Left lobe of liver (tissue), 2 donors: ENCODE measurements around the gene SKIL. TPM values are rescaled to one million over a fixed set of nuclear protein-coding genes. Genes with fewer than 3 reads are reported as not detected.
A peak's percentile ranks its signal among the peaks of the same experiment; 100 is the strongest.

Source experiments
- ATAC-seq: fragments of 200-7000 bp; cut with Tn5 transposase; one replicate; pipeline ENCODE4 v1.9.1; 2020; ENCODE audit warnings: mild to moderate bottlenecking, moderate library complexity
- DNase-seq: peaks from one replicate; pipeline ENCODE4 v3.0.0-alpha.2; 2020; ENCODE audit warnings: low spot score
- total RNA-seq: library from RNA; stranded (reverse); gene quantifications from one replicate; pipeline ENCODE4 v1.2.1, GENCODE V29; 2021
- donor health status: DM: no; HTN: no; CAD: no; lungs with moderate emphysema.
- donor health status: DM: no; HTN: yes; CAD: no.

The SKIL gene
- total RNA-seq, 1 donor from 2014 or later: 22.4 TPM

DNA sequence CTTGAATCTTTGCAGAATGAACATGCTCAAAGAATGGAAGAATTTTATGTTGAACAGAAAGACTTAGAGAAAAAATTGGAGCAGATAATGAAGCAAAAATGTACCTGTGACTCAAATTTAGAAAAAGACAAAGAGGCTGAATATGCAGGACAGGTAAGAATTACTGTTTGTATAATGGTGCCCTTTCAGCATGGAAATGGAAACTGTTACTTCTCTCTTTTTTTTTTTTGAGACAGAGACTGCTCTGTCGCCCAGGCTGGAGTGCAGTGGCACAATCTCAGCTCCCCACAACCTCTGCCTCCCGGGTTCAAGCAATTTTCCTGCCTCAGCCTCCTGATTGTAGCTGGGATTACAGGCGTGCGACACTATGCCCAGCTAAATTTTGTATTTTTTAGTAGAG, 33.6 kb downstream of the SKIL start:
- no peak for ATAC-seq
- no peak for DNase-seq

DNA sequence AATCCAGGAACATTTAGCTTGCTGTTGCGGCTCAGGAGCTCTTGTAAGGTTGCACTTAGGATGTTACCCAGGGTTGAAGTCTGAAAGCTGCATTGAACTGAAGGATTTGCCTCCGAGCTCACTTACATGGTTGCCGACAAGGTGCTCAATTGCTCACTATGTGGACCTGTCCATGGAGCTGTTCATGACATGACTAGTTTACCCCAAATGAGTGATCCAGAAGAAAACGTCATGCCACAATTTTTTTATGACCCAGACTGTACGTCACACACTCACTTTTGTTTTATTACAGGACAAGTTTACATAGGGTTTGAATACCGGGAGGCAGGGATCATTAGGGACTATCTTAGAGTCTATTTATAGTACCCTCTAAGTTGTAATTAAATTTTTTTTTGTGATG, 40.2 kb downstream of the SKIL start:
- DNase-seq (no peak), ATAC-seq (no peak)

DNA sequence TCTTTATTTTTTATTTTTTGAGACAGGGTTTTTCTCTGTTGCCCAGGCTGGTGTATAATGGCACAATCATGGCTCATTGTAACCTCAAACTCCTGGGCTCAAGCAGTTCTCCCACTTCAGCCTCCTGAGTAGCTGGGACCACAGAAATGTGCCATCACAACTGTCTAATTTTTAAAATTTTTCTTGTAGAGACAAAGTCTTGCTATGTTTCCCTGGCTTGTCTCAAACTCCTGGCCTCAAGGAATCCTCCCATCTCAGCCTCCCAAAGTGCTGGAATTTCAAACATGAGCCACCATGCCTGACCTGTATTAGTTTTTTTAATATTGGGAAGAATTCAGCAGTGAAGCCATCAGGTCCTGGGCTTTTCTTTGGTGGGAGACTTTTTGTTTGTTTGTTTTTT, 47.6 kb downstream of the SKIL start:
- DNase-seq (no peak), ATAC-seq (no peak)

DNA sequence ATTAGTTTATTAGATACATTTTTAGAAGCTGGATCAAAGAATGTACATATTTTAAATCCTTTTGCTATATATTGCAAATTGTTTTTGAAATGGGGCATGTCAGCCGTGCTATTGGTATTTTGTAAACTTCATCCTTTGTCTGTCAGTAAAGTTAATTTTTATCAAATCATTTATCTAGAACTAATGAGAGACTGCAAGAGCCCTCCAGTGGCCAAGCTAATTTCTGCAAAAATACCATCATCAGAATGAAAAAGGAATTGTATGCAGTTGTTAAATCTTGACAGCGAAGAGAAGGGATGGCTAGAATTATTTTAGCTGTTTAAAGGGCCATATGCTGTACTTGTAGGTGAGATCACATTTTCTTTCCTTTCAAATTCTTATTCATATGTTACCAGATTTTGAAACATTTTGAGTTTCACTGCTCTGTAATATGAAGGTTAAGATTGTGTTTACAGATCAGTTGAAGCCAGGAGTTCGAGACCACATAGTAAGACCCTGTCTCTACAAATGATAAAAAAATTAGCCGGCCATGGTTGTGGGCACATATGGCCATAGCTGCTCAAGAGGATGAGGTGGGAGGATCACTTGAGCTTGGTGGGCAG, 53.0 kb downstream of the SKIL start:
- peak; percentile 85 for ATAC-seq

DNA sequence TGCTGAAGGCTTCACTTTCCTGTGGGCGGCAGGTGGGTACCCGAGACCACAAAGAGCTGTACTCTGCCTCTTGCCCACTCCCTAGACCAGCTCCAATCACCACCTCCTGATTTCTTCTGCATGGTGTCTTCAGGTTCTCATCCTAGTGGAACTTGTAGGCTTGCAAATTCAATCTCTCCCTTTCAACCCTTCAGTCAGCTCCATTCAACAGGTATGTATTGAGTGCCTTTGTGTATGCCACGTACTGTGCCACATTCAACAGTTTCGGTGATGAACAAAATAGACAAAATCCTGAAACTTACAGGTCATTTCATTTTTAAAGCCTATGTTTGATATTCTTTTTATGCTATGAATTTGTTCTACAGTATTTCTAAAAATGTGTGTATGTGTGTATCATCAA, 55.8 kb downstream of the SKIL start:
- DNase-seq (no peak), ATAC-seq (no peak)

More for the DNA sequence above, 53.0 kb downstream of the SKIL start:
- no peak for DNase-seq

DNA sequence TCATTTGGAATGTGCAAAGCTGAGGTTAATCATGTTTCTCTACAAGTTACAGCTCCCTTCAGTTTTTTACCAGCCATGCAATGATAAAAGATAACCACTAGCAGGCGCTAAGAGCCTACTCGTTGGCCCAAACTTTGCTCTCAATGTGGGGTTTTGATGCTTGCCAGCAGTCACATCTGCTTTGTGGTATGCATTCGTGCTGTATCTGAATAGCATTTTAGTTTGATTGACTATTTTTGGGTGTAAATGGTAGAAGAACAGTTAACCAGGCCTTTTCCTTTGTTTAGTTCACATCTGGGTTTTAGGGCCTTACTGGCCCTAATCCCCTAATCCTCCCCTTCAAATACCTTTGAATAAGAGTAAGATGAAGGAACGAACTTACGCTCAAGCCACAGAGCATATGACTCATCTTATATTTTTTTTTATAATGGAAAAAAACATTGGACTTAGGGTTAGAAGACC, 56.7 kb downstream of the SKIL start:
- ATAC-seq (peak; percentile 86), DNase-seq (no peak)

DNA sequence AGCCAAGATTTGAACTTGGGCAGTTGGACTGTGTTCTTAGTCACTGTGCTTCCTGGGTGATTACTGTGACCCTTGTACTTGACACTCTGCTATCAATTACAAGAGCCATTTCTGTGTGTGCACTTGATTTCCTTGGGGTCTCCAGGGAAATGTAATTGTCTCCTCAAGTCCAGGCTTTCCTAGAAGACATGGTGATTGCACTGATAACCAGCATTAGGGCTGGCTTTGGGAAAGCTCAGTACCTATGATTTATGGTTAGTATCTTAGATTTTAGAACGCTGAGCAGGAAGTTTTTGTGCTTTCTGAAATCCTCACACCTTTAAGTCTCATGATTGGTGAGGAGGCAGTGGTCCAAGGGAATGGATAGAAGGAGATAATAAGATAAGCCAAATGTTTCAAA, 59.6 kb downstream of the SKIL start:
- ATAC-seq: no peak
- DNase-seq: no peak

DNA sequence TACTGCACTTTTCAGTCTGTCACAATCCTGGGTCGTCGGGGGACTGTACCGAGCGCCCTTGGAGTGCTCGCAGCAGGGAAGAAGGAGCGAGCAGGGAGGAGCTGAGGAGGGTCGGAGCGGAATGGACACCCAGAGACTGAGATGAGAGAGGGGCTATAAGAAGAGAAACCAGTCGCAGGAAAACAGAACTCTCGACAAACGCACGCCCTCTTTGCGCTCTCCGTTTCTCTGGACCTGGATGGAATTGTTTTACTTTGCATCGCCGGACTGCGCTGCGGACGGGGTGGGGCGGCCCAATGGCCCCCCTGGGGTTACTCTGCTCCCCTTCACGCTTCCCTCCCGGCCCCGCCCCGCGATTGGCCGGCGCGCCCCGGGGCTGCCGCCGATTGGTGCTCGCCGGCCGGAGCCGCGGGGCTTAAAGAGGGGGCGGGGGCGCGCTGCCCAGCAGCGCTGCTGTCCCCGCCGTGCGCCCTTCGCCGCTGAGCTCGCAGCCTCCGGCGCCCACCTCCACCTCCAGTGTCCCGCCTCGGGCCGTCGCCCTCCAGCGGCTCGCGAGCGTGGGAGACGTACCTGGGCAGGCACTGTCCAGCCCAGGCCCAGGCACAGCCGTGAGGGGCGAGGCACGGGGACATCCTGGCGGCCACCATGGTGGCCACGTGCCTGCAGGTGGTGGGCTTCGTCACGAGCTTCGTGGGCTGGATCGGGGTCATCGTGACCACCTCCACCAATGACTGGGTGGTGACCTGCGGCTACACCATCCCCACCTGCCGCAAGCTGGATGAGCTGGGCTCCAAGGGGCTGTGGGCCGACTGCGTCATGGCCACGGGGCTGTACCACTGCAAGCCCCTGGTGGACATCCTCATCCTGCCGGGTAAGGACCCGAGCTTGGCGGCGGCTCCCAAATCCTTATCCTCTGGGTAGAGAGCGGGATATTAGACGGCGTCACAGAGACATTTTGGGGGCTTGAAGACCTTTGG, 61.2 kb downstream of the SKIL start, which contains the start of gene CLDN11:
CLDN11 (plus strand) TSS at position 447 of the 977 bp plus-strand sequence; CDS start at position 646, 199 bp downstream.
- ATAC-seq: peak; percentile 65
- DNase-seq: no peak

DNA sequence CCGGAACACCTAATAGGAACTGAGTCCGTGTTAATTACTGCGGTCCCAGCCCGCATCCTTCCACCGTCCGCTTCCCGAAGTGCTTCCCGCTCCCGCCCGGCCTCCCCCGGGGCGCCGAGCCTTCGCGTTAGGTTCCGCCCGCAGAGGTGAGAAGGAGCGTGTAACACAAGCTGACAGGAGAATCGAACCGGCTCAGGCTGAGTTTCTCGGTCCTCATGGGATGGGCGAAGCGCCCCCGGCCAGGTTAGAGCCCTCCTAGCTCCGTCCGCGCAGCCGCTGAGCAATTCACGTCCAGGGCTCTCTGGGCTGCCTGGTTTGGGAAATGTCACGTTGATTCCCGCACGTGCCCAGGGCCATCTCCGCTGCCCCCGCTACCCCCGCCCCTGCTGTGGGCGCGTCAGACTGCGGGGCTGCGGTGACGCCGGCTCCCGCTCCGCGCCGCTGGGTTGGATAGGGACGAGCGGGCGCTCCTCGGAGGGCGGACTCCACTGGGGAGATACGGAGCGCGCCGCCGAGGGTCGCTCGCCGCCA, 62.1 kb downstream of the SKIL start:
- ATAC-seq (peak; percentile 25), DNase-seq (no peak)

DNA sequence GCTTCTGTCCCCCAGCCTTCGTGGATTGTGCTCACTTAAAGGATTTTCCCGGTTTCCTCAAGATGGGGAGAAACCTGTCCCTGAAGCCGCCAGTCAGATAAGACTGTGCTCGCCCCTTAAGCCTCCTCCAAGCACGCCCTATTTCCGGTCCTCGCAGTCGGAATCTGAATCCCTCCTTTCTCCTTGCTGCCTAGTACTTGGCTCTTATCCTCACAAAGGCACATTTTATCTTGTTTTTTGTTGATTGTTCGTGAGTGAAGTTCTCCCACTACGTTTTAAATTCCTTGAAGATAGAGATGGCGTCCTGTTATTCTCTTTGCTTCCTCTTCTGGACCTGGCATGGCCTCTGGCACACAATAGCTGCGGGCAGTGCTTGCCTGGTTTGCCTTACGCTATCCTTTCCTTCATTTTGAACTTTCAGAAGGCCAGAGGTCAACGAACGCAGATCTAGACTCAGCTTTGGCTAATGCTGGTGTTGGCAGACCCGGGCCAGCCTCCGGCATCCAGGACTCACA, 62.8 kb downstream of the SKIL start:
- DNase-seq (no peak), ATAC-seq (peak; percentile 49)

DNA sequence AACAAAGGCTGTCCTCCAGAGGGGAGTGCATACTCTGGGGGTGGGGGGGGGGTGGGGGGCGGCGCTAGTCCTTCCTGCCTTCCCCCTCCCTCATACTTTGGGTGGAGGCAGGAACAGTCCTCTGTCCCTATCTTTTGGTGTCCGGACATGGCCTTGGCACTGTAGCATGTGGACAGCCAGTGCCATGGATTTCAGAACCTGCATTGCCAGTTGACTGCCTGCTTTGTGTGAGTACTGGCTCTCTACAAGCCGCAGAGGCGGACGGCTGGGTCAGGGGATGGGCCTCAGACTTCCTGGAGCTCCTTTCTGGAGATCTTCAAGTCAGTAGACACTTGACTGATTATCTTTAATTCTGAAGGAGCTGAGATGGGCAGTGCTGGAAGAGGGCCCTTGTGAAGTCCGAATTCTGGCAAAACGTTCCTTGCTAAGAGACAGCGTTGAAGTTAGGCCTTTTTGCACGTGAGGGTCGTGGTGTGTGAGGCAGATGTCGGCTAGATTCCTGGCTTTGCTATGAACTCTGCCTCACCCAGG, 63.7 kb downstream of the SKIL start:
- no peak for DNase-seq
- peak; percentile 45 for ATAC-seq

DNA sequence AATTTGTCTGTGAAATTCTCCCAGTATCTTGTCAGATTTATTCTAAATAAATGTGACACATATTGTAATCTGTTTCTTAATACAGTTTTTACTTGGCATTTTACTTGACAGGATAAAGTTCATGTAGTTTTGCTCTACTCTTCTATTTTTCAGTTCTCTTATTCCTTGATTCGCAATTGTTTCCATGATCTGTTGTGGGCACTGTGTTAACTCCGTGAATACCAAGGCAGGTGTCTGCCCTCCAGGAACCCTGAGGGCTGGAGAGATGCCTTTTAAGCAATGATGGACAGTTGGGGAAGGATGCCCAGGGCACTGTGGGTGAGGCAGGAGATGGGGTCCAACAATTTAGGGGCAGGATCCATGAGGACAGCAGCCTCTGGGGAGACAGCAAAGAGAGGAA, 64.2 kb downstream of the SKIL start:
- DNase-seq (no peak), ATAC-seq (no peak)

DNA sequence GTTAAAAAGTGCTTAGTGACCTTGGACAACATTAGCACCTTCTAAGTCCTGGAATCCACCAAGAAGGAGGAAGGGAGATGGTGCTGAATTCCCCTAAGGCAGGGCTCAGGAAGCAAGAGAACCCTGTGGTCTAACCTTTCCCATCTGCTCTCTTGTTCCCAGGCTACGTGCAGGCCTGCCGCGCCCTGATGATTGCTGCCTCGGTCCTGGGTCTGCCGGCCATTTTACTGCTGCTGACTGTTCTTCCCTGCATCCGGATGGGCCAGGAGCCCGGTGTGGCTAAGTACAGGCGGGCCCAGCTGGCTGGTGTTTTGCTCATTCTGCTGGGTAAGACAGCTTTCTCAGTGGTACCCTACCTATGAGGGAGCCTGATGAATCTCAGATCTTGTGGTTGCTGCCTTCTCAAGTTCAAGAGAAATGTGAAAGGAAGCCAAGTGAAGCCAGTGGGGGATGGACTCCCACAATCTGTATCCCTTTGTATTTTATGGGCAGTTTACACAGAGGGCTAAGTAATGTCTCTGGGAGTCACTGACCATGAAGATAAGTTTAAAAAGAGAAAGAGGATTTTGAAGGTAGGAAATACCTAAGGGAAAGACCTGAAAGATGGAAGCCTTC, 65.6 kb downstream of the SKIL start:
- ATAC-seq (no peak), DNase-seq (no peak)

DNA sequence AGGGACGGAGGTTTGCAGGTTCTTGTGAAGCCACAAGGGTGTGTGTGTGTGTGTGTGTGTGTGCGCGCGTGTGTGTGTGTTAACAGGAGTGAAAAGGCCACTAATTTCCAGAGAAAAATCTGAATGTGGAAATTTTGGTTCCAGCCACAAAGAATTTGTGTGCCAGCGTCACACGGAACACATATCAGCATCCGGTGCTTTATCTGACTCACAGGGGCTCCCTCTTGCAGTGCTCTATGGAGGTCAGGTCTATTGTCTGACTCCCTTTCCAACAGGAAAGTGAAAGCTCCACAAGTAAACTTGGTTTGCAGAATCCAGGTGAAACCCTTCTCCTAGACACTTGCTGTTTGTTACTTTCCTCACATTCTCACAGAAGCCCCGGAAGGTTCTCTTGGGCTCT, 67.4 kb downstream of the SKIL start:
- ATAC-seq: no peak

DNA sequence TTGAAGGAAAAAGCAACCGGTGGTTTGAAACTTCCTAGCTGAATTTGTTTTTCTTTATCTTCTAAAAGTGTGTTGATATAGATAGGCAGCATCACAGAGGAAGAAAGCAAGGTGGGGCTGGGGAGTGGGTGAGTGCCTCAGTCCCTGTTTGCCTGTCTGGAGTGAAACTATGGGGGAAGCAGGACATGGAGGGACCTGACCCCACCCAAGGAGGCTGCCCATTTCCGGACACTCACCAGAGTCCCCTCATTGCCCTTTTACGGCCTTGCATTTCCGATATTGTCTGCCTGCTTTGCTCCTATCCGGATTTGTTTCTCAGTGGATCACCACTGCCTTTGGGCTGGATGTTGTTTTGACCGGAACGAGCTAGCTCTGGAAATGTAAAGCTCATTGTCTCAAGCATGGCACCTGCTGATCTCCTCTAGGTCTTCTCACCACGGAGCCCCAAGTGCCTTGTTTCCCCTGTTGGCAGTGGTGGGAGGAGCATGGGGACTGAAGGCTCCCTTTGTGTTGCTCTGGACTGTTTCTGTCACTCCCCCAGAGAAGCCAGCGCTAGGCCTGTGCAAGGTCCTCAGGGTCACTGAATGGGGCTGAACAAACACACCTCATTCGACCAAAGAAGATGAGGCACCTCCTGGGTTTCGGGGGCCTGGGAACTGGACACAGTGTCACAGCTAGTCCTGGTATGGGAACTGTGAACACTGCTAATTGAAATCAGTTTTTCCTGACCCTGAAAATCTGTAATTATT, 68.2 kb downstream of the SKIL start:
- no peak for DNase-seq
- peak; percentile 69 for ATAC-seq

More for the DNA sequence above, 67.4 kb downstream of the SKIL start:
- no peak for DNase-seq

DNA sequence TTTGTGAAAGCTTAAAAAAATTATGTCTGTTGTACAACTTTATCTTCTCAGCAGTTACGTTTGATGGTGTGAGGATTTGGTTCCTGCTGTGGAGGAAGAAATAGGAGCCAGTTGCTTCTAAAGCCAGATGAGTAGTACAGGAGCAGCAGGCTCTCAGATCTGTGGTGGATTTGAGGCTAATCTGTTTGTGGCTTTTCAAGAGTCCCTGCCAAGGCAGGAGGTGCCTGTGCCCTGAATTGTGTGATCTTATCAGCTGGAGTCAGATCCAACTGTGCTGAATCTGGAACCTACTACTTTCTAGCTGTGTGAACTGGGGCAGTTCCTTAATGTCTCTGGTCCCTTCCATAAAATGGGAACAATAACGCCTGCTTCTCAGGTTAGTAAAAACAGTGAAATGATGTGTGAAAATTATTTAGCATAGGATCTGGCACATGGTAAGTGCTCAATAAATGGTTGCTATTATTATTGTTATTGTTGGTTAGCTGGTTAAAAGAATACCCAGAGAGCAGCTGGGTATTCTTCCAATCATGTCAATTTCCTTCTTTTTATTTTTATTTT, 68.8 kb downstream of the SKIL start:
- DNase-seq (no peak), ATAC-seq (peak; percentile 81)

DNA sequence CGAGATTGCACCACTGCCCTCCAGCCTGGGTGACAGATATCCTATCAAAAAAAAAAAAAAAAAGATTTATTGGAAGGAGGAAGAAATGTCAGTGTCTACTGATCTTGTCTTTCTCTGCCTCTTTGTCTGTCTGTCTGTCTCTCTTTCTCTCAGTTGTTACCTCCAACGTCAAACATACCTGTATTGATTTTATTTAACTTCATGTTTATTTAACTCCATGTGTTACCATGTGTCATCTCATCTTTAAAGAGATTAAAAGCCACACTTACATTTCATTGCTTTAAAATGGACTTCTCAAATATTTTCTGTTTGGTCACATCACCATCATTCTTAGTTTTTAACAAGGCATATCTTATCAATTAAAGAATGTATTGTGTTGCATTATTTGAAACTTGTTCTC, 70.6 kb downstream of the SKIL start:
- ATAC-seq: no peak
- no peak for DNase-seq

DNA sequence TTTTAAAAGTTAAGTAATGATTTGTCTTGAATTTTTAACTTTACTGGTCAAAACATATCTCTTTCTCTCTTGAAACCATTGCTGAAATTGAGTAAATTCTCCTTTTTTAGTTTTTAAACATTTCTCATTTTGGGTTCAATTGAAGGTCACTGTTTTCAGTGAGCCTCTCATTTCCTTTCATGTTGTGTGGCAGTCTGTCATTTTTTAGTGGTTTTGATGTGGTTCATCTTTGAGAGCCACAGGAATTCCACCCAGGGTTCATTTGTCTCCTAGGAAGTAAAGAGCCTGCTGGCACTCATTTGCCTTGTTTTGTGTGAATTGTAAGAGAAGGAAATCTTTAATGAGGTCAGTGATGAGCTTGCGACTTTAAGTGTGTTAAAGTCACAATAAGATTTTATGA, 71.5 kb downstream of the SKIL start:
- no peak for DNase-seq
- ATAC-seq: no peak

DNA sequence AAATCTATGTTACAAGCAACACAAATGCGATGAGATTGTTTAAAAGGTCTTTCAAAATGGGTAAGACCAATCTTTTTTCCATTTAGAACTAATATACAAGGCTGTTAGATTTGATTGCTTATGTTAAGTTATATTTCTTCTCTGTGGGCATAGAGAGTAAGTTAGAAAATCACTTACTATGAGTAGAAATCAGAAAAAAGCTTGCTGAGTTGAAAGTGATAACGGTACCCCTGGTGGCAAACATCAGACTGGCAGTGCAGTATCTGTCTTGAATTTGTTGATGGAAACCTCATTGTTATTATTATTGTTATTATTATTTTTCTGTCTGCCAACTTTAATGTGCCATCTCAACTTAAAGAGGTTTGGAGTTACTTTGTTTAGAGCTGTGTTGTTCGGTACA, 73.5 kb downstream of the SKIL start:
- no peak for DNase-seq
- no peak for ATAC-seq

DNA sequence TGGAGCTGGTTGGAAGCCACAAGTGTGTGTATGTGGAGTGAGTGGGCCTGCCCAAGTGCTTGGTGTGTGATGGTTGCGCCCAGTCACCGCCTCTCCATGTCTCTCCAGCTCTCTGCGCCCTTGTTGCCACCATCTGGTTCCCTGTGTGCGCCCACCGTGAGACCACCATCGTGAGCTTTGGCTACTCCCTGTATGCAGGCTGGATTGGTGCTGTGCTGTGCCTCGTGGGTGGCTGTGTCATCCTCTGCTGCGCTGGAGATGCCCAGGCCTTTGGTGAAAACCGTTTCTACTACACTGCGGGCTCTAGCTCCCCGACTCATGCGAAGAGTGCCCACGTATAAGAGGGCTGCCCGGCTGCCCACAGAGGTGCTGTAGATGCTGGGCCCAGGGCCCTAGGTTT, 74.9 kb downstream of the SKIL start:
- no peak for DNase-seq
- no peak for ATAC-seq
